ENCODE results near the gene SLC48A1.
"Not testable (repeated sequence)": the region's sequence is repeated elsewhere in the genome, so short reads cannot be mapped to it uniquely, and the experiment has no call there.

Gene SLC48A1

GRCh38 chr12:47813511-47814196, 40.6 kb downstream of the SLC48A1 start:
- peak; percentile 50 for DNase-seq

GRCh38 chr12:47814539-47815170, 41.6 kb downstream of the SLC48A1 start:
- no peak for DNase-seq

- not testable (repeated sequence) for DNase-seq
Observed at GRCh38 chr12:47815447-47815846, 42.4 kb downstream of the SLC48A1 start.

GRCh38 chr12:47816403-47817271, 43.6 kb downstream of the SLC48A1 start:
- no peak for DNase-seq

- peak; percentile 48 for DNase-seq
Observed at GRCh38 chr12:47817272-47818006, 44.4 kb downstream of the SLC48A1 start.

GRCh38 chr12:47818007-47818376, 45.0 kb downstream of the SLC48A1 start:
- DNase-seq = no peak

- peak; percentile 55 for DNase-seq
Observed at GRCh38 chr12:47818467-47819137, 45.6 kb downstream of the SLC48A1 start.

- DNase-seq = peak; percentile 58
Observed at GRCh38 chr12:47819138-47819895, 46.3 kb downstream of the SLC48A1 start.

- DNase-seq = peak; percentile 83
Observed at GRCh38 chr12:47819896-47820630, 47.0 kb downstream of the SLC48A1 start, which contains the start of gene HDAC7. Gene HDAC7, minus strand, starts transcription at chr12:47819903. Its CDS starts 118 bp downstream, at chr12:47819785.

- no peak for DNase-seq
Observed at GRCh38 chr12:47820631-47821345, 47.8 kb downstream of the SLC48A1 start.

- no peak for DNase-seq
Observed at GRCh38 chr12:47821346-47821706, 48.3 kb downstream of the SLC48A1 start.

- no peak for DNase-seq
Observed at GRCh38 chr12:47822401-47822800, 49.4 kb downstream of the SLC48A1 start.

GRCh38 chr12:47822863-47823262, 49.8 kb downstream of the SLC48A1 start:
- no peak for DNase-seq

GRCh38 chr12:47823422-47824086, 50.5 kb downstream of the SLC48A1 start:
- DNase-seq = no peak

GRCh38 chr12:47824198-47824597, 51.2 kb downstream of the SLC48A1 start:
- peak; percentile 74 for DNase-seq

- no peak for DNase-seq
Observed at GRCh38 chr12:47824635-47825034, 51.6 kb downstream of the SLC48A1 start.

- DNase-seq = no peak
Observed at GRCh38 chr12:47825173-47825639, 52.2 kb downstream of the SLC48A1 start.

GRCh38 chr12:47828008-47828975, 55.3 kb downstream of the SLC48A1 start:
- no peak for DNase-seq

Data from CD4-positive, alpha-beta T cell treated with Interleukin-12 subunit alpha and Interleukin-12 subunit beta, for 1 hour (primary cell).